Activated CD4-positive, CD25-positive, alpha-beta regulatory T cell treated with anti-CD3 and anti-CD28 coated beads, Interleukin-2, amount 50 U/mL, for 72 hours (primary cell): ENCODE data around the gene CHST9.
"Not testable (repeated sequence)": the region's sequence is repeated elsewhere in the genome, so short reads cannot be mapped to it uniquely, and the experiment has no call there.

Source experiments
- DNase-seq: peaks from one replicate; pipeline ENCODE4 v3.0.0; 2021

CHST9 gene

DNA sequence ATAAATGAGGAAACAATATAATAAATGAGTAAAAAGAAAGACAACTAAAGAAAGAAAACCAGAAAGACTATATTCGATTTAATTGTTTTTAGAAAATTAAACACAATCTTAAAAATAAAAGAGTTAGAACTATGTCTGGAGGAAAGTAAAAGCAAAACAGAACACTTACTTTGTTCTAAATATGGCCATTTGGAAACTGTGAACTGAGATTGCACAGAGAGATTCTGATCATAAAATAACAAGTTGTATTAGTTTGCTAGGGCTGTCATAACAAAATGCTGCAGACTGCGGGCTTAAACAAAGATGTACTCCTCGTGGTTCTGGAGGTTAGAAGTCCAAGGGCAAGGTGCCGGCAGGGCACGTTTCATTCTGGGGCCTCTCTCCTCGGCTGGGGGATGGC is 191.5 kb downstream of the CHST9 start:
- no peak for DNase-seq

DNA sequence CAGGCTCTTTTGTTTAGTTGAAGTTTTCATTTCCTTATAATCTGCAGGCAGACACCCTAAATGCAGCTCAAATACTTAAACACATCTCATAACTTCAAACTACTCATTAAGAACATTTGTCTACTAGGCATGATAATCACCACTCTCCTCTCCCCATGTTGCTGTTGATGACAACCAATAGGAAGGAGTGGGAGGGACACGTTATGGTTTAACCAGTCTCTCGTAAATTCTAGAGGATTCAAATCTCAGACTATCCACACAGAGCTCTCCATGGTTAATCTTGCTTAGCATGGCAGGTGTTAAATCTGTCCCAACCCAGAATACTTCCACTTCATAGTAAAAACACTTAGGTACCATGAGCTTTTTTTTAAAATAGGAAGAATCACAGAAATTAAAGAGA is 192.2 kb downstream of the CHST9 start:
- no peak for DNase-seq

DNA sequence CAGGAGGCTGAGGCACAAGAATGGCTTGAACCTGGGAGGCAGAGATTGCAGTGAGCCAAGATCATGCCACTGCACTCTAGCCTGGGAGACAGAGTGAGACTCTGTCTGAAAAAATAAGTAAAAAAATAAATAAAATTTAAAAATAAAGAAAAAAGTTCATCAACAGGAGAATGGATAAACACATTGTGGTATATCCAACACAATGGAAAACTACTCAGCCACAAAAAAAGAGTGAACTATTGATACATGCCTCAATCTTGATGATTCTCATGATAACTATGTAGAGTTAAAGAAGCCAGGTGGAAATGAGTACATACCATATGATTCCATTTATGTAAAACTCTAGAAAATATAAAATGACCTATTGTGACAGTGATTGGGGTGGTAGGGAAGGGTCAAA is 195.3 kb downstream of the CHST9 start:
- DNase-seq, result no peak

DNA sequence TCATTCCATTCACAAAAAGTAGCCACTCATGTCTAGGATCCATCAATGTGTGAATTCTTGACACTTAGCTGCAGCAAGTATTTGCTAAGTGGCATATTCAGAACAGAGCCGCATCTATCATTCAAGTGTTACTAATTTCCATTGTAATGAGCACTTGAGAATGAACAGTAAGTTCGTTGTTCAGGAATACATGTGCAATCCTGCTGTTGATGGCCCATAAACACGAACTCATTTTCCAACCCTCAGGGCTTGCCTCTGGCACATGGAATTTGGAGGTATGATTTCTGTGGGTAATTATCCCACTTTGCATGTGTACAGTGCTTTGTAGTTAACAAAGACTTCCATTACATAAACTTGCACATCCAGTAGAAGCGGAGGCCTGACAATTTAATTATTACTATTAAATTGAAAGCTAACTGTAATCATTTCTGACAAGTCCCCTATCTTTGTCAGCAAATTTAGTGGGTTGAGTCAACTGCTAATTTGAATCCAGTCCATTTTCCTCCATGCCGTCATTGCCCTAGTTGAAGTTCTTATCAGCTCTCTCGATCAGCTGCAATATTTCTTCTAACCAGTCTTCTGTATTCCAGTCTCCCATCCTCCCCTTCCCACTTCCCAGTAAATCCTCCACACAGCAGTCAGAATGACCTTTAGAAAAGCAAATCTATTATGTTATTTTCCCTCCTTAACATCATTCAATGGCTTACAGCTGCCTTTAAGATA is 203.6 kb downstream of the CHST9 start:
- DNase-seq, result no peak

DNA sequence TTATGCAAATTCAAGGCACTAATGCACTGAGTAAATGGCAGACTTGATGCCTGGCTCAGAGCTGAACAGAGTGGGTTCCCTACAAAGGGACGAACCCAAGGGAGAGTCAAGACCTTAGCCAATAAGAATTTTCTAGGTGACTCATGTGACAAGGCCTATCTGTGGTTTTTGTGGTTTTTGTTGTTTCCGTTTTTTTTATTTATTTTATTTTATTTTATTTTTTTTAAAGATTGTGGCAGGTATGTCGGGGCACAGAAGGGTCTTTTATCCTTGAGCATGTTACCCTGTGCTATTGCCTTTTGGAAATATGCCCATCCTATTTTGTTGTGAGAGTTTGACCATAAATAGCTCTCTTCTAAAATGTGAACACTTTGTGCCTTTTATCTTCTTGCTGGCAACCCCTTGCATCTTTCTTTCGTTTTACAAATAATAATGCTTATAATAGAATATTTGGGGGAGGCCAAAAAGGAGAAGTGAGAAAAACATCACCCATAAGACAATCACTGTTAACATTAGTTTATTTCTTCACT is 206.2 kb downstream of the CHST9 start:
- DNase-seq, result no peak

DNA sequence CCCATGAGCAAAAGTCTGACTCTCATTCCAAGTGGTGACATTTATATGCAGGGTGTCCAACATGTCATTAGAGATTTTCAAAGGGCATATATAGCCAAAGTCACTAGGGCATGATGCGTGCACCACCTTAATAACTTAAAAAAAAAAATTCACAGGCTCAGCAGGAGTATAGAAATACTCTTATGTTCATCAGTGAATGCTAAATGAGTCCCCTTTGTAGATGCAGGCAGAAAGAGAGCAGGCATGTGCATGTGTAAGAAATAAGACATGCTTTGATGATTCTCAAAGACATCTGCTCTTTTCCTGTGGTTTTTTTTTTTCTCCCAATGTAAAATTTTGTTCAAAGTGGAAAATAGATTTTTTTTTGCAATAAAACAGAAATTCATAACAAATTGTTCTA is 207.3 kb downstream of the CHST9 start:
- no peak for DNase-seq

DNA sequence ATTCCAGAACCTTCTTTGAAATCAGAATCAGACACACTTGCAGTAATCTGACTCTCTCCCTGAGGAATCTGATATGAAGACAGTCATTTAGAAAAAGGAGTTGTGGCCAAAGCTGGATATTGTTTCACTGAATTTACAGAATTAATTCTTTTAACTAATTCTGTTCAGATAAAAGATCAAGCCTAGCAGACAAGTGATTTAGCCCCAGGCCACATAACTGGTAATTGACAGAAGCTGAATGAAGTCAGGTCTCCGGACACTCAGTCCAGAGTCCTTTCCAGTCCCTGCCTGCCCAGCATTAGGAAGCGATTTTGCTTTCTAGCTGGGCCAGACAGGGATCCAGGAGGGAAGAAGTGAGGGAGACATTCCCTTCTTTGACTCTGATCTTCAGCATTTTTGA is 208.9 kb downstream of the CHST9 start:
- no peak for DNase-seq

DNA sequence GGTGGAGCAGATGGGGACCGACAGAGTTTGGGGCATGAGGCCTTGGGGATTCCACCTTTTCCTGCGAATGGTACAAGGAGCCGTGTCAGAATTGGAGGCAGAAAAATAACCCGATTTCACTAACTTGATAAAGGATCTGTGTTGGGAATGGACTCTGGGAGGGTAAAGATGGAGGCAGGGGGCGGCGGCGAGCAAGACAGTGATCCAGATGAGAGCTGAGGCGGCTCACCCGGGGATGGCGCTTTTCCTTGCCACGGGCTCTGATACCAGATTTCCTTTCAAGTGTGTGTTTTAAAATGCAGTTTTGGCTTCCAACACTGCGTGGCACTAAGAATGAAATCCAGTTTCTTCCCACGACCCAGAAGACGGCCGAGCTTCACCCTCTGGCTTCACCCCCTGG is 212.6 kb downstream of the CHST9 start:
- not testable (repeated sequence) for DNase-seq

DNA sequence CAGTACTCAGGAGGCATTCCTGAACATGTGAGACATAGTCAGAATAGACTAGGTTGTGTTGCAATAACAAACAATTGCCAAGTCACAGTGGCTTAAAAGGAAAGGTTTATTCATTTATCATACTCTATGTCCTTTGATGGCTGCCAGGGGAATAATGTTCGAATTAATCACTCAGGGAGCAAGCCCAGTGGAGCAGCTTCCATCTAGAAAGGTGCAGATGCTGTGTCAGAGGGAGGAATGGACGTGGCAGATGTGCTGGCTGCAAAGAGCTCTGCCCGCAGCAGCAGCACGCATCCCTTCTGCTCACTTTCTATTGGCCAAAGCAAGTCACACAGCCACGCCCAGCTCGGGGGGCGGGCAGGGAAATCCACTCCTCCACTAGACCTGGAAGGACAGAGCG is 213.7 kb downstream of the CHST9 start:
- no peak for DNase-seq

DNA sequence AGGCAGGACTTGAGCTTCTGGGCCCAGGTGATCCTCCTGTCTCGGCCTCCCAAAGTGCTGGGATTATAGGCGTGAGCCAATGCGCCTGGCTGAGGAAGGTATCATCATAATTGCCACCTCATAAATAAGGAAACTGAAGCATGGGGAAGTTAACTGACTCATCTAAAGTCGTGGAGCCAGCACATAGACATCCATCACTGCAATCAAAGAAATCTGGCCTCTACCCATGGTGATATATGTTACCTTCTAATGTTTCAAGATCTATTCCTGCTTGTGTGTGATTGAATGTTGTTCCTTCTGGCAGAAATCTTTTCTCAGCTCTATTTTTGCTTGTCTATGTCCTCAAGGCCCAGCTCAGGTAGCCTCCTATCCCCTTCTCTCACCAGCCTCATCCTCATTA is 214.5 kb downstream of the CHST9 start:
- DNase-seq, result no peak

DNA sequence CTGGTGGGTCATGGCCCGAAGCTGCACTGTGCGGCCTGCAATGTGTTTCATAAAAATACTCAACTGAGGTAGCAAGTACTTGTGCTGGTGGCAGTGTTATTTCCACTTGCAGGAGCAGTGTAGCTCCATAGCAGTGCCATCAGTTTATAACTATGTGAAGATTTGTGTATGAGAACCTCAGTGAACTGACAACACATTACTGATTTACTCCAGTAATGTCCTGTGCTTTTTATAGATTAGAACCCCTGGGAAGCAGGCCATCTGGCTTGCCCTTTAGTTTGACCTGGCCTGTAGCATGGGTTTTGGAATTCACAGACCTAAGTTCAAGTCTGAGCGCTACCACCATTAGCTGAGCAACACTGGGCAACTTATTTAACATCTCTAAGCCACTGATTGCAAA is 219.9 kb downstream of the CHST9 start:
- no peak for DNase-seq

DNA sequence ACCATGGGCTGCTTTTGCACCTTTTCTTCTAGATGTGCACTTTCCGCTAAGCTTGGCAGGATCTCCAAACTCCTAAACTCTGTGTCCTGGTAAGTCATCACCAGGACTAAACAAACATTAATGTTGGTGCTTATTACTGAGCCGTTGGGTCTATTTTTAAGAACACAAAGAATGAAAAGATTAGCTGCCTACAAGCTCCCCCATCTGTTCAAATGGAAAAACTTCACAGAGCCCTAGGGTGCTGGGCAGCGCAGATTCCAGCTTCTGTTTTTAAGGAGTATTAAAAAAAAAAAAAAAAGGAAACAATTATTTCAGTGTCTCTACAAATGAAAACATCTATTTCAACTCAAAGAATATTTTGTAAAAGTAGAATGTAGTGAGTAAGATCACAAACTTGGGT is 221.8 kb downstream of the CHST9 start:
- no peak for DNase-seq

DNA sequence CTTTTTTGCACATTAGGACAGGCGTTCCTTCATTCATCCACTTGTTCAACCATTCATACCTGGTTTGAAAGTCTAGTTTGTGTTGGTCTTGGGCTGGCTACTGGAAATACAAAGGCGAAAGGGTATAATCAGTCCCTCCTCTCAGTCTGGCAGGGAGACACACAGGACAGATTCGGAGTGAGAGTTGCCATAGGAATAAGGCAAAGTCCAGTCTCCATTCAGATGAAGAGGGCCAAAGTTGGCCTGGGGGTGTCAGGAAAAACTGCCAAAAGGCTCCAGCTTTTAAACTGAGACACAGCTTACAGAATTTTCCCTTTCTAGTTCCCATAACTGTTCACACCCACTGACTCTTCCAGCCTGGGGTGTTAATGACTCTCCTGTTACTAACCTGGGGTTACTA is 223.3 kb downstream of the CHST9 start:
- no peak for DNase-seq

DNA sequence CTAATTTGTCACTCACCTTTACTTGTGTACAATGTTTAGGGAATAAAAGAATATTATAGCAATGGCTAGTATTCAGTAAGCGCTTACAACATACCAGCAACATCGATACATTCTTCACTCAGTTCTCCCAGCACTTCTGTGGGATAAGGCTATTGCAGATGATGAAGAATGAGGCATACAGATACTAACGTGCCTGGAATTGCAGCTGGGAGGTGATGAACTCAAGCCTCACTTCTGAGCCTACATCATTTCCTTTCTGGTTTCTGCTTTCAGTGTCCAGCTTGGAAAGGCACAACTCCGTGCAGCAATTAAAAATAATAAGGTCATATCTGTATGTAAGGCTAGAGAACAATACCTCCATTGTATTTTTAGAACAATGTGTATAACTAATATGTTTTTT is 224.2 kb downstream of the CHST9 start:
- no peak for DNase-seq

DNA sequence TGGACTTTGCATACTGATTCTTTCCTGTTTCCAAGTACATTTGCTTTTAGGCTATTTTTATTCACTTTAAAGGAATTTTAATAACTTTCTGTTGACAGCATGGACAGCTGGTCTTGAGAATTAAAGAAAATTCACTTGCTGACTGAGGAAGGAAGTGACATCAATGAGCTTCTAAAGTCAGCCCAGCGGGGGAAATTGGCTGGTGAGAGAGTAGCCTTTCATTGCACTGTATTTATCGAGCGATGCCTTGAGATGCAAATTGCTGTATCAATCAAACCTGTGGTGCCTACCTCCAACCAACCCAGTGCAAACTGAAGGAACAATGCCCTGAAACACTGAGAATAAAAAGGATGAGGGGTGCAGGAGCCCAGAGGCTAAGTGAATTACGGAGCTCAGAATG is 228.2 kb downstream of the CHST9 start:
- DNase-seq, result no peak

DNA sequence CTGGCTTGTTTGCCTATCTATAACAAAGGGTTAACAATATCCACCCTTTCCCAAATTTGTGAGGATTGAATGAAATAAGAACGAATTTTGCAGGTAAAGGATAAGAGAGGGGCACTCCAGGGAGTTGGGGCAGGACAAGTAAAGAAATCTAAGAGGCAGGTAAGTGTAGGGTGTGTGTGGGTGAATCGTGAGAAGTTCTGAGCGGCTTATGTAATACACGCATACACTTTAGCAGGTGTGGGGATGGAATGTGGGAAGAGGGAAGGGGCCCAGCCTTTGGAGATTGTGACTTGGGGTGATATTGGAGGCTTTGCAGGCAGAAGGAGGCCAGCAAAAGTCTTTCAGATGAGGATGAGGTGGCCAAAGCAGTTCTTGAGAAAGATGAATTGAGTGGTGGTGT is 236.4 kb downstream of the CHST9 start:
- DNase-seq, result no peak

DNA sequence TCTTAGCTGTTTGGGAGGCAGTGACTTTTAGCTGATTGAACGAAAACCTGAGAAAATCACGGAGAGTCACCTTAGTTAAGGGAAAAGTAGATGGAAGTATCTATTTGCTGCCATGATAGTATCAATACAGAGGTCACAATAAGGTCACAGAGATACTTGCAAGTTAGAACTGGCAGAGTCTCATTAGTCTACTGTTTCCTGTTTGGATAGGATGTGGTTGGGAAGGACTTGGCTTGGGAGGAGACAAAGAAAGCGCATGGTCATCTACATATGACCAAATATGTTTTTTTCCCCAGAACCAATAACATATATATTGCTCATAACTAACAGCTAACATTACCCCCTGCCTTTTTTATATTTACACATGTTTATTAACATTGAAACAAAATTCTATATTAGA is 241.2 kb downstream of the CHST9 start:
- no peak for DNase-seq

DNA sequence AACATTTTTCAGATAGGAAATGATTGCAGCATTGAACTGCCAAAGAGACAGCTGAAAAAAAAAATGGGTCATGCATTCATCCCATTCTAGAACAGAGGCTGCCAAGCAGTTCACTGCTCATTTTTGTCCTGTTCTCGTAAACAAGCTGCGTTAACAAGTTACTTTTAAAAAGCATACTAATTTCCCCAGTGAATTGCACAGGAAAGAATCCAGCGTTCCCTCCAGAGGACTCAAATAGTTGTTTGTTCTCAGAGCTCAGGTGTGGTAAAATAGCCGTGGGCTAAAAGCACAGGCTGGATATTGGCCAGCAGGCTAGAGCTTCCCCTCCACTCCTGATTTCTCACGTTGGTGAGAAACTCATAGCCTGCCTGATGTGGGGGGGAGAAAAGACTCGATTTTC is 243.5 kb downstream of the CHST9 start:
- DNase-seq, result no peak

DNA sequence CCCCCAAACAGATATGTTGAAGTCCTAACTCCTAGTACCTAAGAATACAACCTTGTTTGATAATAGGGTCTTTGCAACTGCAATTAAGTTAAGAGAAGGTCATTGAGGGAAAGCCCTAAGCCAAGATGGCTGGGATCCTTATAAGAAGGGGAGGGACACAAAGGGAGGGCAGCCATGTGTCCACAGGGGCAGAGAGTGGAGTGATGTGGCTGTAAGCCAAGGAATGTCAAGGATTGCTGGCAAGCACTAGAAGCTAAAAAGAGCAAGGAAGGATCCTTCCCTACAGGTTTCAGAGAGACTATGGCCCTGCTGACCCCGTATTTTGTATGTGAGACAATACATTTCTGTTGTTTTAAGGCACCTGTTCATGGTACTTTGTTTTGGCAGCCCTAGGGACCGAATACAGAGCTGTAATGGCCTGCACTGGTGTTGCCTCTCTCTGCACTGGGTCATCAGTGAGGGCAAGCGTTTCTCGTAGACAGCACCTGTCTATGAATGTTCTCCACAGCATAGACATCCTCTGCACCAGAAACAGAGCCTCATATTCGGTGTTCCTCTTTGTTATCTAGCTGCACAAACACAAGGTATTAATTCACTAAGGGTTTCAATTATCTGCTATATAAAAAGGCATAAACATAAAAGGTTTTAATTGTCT is 244.2 kb downstream of the CHST9 start:
- DNase-seq, result no peak

DNA sequence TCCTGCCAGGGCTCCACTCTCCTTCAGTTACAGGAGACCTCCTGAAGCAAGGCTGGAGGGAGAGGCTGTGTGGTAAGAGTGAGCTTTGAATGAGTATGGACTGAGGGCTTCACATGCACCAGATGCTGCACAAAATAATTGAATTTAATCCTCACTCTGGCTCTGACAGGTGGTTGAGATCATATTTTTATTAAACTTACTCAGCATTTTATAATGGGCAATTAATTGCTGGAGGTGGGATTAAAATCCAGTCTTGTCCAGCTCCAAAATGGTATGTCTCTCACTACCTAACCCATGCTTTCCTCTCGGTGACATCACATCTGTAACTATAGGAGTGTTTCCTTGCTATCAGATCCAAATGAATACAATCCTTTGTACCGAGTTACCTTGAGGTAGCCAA is 253.4 kb downstream of the CHST9 start:
- DNase-seq, result no peak

DNA sequence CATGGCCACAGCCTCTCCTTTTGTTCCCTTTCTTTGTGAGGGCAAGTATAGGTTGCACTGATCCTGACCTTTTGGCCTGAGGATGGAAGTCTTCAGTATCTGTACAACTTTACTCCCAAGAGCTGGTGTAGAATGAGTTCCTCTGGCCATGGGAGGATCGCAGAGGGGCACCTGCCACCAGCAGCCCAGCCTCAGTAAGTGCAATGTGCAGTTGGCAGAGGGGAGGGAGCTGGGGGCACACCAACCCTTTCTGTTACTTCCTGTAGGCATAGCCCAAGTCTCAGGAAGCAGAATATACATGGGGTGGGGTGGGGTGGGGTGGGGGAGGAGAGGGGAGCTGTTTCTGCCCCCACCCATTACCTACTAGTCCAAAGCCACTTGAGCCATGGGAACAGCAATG is 254.5 kb downstream of the CHST9 start:
- no peak for DNase-seq

DNA sequence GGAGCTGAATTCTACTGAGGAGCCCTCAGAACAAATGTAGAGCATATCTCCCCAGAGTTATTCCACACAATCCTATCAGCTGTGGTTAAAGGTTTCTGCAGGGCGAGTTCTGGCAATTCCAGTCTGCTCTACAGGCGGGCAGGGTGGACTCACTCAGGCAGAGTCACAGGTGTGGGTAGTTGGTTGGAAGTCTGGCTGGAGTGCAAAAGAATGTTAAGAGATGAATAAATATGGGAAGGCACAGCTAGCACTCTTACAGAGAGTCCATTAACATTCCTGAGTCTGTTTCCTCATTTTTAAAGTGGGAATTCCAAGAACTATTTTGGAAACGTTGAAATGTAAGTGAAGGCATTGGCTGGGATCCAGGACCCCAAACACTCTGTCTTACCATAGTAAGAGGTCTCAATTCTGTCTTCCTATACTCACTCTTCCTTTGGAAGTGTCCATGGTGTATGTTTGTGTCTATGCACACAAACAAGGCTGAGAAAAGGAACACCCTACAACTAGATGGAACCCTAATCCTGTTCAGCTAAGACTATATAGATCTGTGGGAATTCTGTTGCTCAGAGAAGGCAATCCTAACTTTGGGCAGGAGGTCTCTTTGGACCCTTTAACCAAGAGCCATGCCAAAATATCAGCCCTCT is 256.3 kb downstream of the CHST9 start:
- no peak for DNase-seq

DNA sequence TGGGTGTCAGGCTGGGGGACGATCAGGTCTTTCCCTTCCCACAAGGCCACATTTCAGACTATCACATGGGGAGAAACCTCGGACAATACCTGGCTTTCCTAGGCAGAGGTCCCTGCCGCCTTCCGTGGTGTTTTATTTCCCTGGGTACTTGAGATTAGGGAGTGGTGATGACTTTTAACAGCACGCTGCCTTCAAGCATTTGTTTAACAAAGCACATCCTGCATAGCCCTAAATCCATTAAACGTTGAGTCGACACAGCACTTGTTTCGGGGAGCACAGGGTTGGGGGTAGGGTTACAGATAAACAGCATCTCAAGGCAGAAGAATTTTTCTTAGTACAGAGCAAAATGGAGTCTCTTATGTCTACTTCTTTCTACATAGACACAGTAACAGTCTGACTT is 257.3 kb downstream of the CHST9 start:
- not testable (repeated sequence) for DNase-seq

DNA sequence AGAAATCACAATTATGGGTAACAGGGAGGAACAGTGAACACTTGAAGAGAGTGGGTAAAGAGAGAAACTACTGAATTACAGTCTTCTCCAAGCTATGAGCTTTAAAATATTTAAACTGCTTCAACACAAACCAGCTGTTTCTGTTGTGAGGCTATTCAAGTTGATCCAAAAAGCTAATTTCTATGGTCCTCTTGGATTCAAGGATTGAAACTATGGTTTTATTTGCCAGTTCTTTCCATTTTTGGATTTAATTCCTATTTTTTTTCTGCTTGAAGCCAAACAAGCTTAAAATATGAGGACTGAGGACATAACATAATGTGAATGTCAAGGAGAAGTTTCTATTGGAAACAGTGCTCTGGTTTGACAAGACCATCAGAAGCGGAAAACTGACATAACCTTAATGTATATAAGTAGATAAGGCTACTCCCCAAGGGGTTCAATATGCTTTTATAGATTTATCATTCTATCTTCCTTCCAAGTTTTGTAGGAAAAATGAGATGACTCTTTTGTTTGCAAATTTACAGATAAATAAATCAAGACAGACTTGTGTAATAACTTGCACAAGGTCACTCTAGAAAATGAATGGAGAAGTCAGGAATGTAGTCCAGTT is 258.9 kb downstream of the CHST9 start:
- no peak for DNase-seq
